PFSK-1 (cell line): ENCODE measurements around the gene KCNJ14.

ENCODE experiments used
- FOXP2 ChIP-seq: optimal IDR thresholded peaks from 2 replicates; pipeline ENCODE3; 2011; ENCODE audit warnings: borderline replicate concordance, control low read depth, inconsistent platforms; ENCODE audit not compliant: insufficient read depth; ENCODE audit errors: extremely low read length, extremely low read depth
- POLR2AphosphoS5 ChIP-seq: IDR thresholded peaks from 2 replicates; pipeline ENCODE4 v1.6.1; 2012; ENCODE audit warnings: low read depth, mild to moderate bottlenecking, control low read depth, low read length, moderate library complexity
- SIN3A ChIP-seq: IDR thresholded peaks from 2 replicates; pipeline ENCODE4 v1.6.1; 2012; ENCODE audit warnings: mild to moderate bottlenecking, low read length, moderate library complexity, borderline replicate concordance; ENCODE audit not compliant: insufficient read depth
- TAF1 ChIP-seq: IDR thresholded peaks from 2 replicates; pipeline ENCODE4 v1.6.1; 2012; ENCODE audit warnings: low read length, control low read depth, borderline replicate concordance; ENCODE audit not compliant: insufficient read depth
- TF ChIP-seq, protein P1 (sequence below), 2 experiments: IDR thresholded peaks; 2 replicates each; pipeline versions ENCODE4 v1.6.1 to v1.8.0; 2011 to 2012; ENCODE audit warnings: low read depth in 2 of 2, low read length in 2 of 2, control low read depth in 1 of 2, inconsistent platforms in 1 of 2, mild to moderate bottlenecking in 1 of 2, moderate library complexity in 1 of 2; ENCODE audit not compliant: insufficient read depth in 1 of 2

KCNJ14 gene

DNA sequence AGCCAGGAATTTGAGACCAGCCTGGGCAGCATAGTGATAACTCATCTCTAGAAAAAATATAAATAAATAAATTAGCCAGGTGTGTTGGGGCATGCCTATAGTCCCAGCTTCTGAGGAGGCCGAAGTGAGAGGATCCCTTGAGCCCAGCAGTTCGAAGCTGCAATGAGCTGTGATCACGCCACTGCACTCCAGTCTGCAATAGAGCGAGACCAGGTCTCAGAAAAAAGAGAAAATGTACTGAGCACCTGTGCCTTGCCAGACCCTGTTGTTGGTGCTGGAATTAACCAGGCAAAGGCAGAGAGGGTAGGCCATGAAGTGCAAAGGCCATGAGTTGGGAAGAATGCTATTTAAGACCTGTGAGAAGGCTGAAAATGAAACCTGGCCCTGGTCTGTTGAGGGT is 16.5 kb downstream of the KCNJ14 start:
- TF ChIP-seq FOXP2 (no peak), TAF1 (no peak), SIN3A (no peak), POLR2AphosphoS5 (no peak)
- TF ChIP-seq, protein P1, sequence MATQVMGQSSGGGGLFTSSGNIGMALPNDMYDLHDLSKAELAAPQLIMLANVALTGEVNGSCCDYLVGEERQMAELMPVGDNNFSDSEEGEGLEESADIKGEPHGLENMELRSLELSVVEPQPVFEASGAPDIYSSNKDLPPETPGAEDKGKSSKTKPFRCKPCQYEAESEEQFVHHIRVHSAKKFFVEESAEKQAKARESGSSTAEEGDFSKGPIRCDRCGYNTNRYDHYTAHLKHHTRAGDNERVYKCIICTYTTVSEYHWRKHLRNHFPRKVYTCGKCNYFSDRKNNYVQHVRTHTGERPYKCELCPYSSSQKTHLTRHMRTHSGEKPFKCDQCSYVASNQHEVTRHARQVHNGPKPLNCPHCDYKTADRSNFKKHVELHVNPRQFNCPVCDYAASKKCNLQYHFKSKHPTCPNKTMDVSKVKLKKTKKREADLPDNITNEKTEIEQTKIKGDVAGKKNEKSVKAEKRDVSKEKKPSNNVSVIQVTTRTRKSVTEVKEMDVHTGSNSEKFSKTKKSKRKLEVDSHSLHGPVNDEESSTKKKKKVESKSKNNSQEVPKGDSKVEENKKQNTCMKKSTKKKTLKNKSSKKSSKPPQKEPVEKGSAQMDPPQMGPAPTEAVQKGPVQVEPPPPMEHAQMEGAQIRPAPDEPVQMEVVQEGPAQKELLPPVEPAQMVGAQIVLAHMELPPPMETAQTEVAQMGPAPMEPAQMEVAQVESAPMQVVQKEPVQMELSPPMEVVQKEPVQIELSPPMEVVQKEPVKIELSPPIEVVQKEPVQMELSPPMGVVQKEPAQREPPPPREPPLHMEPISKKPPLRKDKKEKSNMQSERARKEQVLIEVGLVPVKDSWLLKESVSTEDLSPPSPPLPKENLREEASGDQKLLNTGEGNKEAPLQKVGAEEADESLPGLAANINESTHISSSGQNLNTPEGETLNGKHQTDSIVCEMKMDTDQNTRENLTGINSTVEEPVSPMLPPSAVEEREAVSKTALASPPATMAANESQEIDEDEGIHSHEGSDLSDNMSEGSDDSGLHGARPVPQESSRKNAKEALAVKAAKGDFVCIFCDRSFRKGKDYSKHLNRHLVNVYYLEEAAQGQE (IDR thresholded peaks at IDR 0.05; ENCODE audit: insufficient read depth in 1 of 2, low read depth in 2 of 2, low read length in 2 of 2), result no peak

- TF ChIP-seq TAF1, result no peak
Observed at GRCh38 chr19:48473161-48473966, 18.0 kb downstream of the KCNJ14 start.

DNA sequence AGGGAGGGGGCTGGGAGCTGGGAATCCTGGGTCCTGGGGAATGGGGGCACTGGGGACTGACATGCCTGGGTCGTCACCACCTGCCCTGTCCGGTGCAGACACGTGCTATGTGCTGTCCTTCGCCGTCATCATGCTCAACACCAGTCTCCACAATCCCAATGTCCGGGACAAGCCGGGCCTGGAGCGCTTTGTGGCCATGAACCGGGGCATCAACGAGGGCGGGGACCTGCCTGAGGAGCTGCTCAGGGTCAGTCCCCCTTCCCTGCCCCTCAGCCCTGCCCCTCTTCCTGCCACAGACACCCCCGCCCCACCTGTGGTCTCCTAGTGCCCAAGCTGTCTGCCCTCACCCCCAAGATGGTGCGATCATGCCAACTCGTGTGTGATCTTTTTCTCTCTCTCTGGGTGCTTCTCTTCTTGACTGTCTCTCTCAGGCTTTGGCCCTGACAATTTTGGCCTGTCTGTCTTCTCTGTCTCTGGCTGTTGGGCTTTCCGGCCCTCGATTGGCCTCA is 18.8 kb downstream of the KCNJ14 start:
- TF ChIP-seq SIN3A (no peak), TAF1 (no peak), FOXP2 (no peak), POLR2AphosphoS5 (no peak)
- TF ChIP-seq, protein P1 (IDR thresholded peaks at IDR 0.05; ENCODE audit: insufficient read depth in 1 of 2, low read depth in 2 of 2, low read length in 2 of 2), result no peak

GRCh38 chr19:48475369-48476068 is 20.1 kb downstream of the KCNJ14 start:
- TF ChIP-seq, protein P1 (IDR thresholded peaks at IDR 0.05; ENCODE audit: insufficient read depth in 1 of 2, low read depth in 2 of 2, low read length in 2 of 2), result no peak
- TF ChIP-seq FOXP2 (no peak), POLR2AphosphoS5 (no peak), TAF1 (no peak), SIN3A (no peak)

GRCh38 chr19:48476176-48476575 is 20.8 kb downstream of the KCNJ14 start:
- TF ChIP-seq POLR2AphosphoS5 (no peak), TAF1 (no peak), FOXP2 (no peak), SIN3A (no peak)
- TF ChIP-seq, protein P1 (IDR thresholded peaks at IDR 0.05; ENCODE audit: insufficient read depth in 1 of 2, low read depth in 2 of 2, low read length in 2 of 2), result no peak
